ENCODE measurements around the gene SDCCAG8.

Gene SDCCAG8

DNA sequence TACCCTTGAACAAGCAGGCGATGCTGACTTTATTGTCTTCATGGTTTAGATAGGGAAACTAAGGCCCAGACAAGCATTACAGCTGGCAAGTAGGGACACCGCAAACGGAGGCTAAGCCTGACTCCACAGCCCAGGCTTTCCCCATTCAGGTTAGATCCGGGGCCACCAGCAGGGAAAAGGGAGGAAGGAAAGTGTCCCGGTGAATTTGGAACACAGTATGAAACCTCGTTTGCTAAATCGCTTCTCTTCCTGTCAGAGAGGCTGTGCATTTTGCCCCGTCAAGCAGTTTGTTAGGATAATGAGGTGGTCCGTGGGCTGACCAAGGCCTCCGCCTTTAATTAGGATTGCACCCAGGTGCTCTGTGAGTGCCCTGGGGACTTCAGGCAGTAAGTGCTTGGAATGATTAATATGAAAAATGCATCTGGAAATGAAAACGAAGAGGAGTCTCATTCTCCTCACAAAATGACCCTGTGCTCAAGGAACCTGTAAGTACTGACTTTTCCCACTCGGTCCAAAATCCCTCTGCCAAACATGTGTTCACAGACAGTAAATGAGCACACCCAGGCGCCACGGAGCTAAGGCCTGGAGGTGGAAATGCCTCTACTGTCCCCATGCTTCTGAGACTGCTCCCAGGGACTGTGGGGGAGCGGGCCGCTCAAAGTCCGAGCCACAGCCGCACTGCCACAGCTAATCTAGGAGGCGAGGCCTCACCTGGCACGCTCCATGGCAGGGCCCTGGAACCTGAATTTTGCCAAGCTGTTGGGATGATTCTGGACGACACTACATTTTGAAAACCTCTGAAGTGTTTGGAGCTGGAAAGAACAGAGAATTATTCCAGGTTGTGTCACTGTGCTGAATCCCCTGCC lies 234.1 kb downstream of the SDCCAG8 start:
- no peak for DNase-seq

DNA sequence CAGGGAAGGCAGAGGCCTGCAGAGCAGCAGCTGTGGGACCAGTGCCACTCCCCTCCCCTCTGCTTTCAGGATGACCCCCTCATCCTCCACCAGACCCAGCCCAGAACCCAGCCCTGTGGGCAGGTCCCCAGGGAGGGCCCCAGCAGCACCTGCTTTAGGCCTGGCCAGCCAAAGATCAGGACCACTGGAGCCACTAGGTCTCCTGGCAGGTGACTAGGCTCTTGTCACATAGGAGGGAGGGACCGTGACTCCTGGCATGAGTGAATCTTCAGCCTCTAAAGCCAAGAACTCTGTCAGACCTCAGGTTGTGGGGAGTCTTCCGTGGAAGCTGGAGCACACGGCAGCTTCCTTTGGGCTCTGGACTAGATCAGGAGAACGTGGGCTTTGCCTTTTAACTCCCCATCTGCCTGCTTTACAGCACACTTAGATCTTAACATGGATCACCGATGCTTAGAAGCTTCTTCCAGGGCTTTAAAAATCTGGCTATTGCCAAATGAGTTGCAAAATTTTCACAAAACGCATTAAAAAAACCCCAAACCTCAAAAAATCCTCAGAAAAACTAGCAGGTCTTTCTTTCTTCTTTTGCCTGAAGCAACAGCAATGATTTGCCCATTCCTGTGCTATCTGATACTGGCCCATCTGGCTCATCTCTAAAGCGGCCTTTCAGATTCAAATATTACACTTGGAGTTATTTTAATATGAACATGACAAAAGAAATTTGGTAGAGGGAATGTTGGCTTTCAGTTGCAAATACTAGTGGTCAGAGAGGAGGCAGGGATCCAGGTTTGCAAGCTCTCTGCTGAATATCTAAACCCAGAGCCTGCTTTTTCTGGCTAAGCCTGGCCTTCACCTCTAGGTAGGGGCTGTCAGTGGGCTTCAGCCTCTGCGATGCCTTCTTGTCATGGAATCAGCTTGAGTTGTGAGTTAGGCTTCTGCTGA lies 235.2 kb downstream of the SDCCAG8 start:
- DNase-seq, result no peak

DNA sequence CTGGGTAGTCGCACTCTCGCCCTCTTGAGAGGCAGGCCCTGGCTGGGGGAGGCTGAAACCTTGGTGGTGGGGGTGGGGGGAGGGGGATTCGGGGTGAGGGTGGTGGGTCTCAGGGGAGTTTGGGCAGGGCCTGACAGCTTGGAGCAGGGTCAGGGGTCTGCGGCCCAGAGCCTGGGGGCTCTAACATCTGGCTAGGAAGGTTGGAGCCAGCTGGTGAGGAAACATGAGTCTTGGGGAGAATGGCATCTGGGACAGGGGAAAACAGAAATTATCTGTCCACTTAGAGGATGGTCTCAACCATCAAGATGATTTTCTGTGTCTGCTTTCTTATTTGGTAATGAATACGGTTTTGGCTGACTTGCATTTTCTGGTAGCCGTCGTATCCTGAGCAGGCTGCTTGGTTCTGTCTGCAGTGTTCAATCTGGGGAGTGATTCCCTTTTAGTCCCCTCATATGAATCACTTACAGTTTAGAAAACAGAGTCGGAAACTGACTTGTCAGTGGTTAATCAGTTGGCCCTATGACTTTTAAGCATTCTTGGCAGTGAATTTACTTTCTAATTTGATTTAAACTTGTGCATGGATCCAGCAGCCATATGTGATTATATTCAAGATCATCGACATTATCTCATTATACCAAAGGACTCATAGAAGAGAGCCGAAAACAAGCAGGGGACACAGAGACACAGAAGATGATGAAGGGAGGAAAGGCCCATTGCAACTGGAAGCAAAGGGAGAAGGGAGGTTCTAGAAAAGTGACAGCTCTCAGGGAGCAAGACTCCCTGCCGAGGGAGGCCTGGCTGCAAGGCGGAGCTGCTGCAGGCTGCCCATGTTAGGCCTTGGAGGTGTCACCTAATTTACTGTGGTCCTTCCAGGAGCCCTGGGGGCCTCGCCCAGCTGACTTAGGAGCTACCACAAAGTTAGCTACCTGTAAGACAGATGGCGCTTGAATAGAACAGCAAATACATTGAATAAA lies 237.6 kb downstream of the SDCCAG8 start:
- no peak for DNase-seq

DNA sequence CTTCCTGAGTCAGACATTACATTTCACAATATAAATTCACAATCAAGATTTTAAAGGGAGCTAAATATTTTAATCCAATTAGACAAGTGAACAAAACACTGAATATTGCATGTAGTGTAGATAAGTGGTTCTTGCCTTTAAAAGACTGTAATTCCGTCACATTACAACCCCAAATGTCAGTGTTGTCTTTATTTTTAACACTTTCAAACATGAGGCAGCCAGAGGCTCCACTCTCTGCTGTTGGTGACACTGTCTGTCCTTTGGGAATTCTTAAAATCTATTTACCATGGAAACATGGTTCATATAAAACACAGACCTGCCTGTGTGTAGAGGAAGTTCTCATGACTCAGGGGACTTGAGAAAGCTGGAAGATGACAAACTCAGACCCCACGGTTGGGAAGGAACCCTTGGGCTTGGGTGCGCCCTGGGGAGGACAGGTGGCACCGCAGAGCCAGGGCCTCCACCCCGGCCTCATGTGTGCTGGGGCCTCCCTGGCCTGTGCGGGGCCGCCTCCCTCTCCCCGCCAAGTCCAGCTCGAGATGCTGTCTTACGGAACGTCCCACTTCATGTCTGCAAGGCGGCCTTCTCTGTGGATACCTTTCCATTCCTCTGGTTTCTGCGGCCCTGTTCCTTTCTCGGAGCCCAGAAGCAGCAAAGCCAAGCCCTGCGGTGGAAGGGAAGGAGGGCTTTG lies 239.0 kb downstream of the SDCCAG8 start:
- DNase-seq, result no peak

DNA sequence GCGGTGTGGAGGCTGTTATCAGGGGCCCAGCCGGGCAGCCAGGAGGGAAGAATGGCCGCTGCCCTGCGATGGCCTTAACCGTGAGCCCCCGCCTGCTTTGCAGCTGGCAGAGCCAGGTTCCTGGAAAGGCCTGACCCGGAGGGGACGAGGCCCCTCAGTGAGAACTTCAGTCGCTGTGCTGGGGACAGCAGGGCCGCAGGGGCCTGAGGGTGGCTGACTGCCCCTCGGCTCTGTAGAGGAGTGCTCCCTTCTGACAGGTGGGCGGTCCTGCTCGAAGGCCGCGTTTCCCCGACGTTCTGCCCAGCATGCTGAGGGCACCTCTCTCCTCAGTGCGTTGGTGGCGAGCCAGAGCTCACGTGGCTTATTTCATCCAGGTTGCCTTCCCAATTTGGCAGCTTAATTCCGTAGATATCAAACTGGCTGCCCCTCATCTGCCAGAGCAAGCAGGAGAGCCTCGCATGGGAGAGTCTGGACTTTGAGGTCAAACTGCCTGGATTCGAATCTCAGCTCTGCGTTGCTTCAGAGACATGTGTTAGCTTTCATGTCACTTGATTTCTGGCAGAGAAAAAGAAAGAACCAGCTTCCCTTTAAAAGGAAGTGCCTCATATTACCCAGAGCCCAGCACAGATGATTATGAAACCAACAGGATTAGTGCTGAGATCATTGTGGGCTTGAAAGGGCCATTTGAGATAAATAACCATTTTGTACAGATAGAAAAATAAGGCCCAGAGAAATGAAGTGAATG lies 239.8 kb downstream of the SDCCAG8 start:
- no peak for DNase-seq

DNA sequence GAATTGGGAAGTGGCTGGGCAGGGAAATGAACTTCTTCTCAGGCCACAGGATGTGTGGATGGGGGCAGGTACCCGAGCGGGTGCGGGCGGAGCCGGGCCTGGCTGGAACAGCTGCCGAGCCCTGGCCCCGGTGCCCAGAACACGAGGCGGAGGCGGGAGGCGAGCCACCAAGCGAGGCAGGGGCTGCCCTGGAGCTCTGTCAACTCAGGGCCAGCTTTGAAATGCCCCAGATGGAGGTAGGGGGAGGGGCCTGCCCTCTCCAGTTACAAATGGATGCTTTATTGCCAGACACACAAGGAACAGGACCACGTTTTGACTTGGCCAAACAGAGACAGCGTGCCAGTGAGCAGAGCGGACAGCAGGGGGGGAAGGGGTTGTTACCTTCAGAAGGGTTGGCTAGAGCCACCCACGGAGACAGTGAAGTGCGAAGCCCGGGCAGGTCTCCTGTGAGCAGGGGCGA lies 240.4 kb downstream of the SDCCAG8 start:
- DNase-seq, result no peak

DNA sequence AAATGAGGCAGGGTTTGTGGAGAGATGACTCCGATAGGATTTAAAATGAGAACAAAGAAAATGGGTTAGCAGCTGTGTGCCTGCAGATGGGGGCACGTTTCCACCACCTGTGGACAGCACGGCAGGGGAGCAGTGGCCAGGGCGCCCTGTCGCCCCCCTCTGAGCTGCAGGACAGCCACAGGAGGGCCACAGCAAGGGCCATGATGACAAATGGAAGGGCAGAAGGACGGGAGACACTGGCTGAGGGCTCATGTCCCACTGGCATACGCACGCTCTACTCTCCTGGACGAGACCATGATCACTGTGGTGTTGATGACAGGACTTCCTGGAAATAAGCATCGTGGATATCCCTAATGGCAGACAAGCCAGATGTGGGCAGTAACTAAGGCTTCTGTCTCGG lies 241.0 kb downstream of the SDCCAG8 start:
- no peak for DNase-seq

DNA sequence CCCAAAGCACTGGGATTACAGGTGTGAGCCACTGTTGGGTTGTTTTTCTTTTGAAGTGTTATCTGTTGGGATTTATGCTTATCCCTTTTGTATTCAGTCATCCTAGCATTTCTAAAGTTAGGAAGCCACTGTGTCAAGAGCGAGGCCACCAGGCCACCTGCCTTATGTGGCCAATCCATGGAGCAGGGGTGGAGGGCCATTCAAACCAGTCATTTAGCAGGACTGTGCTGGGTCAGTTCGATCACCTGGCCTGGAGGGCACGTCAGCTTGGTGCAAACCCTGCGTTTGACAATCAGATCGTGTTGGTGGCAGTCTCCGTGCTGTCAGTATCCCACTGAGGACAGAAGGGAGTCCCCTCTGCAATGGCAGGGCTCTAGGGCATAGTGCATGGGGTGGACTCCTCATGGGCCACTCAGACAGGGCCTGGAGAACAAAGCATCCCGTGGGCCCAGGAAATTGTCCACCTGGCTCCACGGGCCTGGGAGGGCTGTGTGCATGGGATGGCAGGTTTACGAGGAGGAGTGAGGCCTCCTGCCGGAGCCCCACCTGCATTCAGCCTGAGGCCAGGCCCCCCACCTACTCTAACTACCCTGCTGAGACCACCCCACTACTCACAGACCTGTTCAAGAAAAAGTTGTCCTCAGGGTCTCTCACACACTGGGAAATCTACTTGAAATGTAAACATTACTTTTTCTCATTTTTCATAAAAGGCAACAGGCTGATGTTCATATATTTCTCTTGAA lies 242.3 kb downstream of the SDCCAG8 start:
- no peak for DNase-seq

DNA sequence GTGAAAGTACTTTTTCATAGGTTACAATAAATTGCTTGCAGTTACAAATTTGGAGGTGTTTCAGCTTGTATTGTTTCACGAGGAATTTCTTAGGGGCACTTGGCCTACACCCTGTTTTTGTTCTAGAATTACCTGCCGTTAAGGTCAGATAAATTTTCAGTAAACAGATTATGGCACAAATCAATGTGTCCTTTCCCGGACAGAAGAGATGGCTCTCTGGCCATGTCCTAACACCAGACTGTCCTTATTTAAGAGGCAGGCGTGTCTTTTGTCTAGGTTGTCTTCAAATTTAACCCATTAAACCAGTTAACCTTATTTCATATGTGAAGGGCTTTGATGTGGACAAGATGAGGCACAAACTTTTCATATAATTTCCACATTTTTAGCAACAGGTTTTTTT lies 243.4 kb downstream of the SDCCAG8 start:
- DNase-seq, result no peak

DNA sequence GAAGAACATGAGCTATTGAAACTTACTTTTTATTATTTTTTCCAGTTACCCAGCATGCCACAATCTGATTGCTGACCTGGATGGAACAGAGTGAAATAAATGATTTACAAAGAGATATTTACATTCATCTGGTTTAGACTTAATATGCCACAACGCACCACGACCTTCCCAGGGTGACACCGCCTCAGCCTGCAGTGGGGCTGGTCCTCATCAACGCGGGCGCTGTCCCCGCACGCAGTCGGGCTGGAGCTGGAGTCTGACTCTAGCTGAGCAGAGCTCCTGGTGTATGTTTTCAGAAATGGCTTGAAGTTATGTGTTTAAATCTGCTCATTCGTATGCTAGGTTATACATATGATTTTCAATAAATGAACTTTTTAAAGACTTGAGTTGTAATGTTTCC lies 243.9 kb downstream of the SDCCAG8 start:
- DNase-seq, result no peak

DNA sequence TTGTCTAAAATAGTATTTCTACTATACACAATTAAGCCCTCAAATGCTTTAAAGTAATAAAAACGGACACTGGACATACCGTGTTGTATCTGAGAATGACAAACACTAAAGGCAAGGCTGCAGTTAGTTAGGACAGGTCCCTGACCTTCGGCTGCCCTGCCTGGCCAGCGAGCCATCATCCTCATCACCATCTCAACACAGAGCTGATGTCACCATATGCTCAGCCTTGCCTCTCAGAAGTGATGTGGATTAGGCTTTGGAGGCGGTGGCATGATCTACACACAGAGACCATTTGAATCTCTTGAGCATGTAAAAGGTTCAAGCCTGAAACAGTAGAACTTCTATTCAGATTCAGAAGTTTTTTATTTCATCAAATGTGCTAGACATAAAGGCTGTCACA lies 244.7 kb downstream of the SDCCAG8 start:
- no peak for DNase-seq

DNA sequence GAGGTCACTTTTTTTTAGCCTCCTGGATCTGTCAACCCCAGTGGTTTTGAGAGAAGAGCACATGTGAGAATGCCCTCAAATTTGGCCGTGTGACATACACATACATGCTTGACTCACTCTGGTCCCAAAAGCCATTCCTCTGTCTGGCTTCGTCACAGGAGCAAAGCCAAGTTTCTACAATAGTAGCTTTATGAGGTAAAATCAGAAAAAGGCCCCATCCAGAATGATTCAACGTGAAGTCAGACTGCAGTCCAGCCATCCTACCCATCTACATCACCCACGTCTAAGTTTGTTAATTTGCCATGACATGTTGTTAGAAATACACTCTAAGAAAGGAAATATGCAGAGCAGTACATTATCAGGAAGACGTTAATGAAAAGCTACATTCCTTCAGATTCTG lies 245.2 kb downstream of the SDCCAG8 start:
- DNase-seq, result no peak

DNA sequence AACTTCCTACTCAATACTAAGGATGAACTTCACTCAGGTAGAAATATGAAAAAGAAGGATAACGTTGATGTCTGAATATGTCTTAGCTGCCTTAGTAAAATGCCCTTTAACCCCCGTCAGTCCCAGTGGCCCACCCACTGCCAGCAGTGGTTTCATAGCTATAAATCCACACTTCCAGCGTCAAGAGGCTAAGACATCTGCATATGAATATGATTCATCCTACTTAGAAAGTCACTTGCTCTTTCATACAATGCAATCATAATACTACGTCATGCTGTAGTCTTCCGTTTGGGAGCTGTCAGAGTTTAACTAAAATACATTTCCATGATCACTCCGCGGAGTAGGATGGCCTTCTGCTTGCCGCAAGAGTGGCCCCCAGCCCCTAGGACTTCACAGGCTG lies 247.3 kb downstream of the SDCCAG8 start:
- no peak for DNase-seq

DNA sequence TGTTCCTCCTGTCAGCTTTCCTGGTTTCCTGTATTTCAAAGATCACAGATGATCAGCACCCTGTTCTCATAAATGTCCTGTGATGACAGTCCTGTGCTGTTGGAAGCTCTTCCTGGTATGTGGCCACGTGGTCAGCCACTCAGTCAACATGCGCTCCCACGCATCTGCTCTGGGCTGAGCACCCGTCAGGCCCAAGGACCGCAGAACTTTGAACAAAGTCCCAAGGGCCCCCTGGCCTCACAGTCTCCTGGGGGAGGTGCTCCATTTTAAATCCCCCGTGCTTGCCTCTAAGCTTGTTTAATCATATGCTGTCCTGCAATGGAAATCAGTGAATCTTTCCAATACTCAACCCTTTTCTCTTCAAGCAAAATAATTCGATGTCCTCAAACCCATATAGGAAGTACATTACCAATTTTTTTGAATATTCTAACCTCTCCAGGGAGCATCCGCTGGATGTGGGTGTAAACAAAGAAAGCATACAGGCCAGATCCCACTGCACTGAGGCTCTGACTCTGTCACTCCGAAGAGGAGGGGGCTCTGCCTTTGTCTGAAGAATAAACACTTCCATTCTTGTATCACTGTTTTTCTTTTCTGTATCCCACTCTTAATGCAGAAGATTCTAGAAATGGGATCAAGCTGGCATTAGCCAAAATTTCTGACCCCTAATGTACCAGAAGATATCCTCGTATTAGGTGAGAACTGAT lies 250.3 kb downstream of the SDCCAG8 start:
- DNase-seq, result no peak

DNA sequence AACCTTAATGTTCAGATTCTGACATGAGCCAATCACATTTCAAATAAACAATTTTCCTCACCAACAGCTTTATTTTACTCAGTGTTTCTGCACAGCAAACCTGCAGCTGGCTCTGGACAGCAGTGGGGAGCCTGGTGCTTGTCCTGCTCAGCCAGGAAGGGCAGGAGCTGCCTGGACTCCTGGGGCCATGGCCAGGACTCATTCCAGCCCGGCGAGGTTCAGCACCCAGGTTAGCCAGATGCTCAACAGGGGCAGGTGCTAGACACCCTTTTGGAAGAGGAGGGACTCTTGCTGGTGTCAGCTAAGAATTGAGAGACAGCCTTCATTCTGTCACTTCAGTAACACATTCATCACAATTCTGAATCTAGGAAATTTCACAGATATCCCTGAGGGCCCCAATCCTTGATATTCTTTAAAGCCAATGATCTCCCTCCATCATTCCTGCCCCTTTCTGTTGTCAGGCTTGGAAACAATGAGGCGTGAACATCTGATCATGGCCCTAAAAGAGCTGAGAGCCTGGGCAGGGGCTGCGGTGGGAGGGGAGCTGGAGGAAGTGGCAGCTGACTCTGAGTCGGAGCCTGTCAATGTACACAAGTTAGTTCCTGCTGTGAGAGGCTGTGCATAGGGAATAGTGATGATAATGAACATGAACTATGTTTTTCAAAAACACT lies 251.3 kb downstream of the SDCCAG8 start:
- DNase-seq, result no peak

DNA sequence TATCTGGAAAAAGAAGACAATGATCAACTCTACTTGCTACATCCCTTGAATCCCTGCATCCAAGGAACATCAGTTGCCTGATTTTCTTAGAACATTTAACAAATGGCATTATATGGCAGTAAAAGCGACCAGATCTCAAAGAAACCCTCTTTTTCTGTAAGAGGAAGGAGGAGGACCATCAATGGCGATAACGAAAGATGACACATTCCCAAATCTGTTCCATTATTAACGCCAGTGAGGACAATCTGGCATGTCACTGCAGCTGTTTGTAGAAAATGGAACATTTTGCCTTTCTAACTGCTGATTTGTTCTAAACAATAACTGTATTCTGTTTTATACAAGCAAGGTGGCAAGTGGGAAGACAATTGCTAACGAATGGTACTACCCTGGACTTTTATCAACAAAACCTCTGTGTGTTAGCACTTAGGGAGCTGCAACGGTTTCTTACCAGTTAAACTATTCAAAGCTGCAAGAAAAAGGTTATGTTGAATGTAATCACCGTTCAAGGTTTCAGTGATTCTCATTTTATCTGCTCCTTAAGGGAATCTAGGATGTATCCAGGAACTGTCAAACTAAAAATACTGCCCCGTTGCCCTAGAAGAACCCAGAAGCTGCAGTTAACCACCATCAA lies 251.9 kb downstream of the SDCCAG8 start:
- no peak for DNase-seq

DNA sequence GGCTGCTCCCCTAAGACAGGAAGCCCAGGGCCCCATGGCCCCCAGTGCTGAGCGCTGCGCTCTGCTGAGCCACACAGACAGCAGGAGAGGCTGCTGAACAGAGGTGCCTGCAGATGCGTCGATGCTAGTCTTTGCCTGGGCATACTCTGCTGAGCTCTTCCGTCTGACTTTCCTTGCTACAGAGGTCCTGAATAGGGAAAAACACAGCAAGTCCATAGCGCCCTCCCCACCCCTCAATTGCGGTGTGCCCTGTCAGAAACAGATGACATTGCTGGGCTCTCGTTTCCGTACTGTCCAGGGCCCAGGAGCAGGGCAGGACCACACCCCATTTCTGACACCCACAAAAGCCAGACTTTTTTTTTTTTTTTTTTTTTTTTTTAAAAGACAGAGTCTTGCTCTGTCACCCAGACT lies 252.5 kb downstream of the SDCCAG8 start:
- DNase-seq, result no peak

DNA sequence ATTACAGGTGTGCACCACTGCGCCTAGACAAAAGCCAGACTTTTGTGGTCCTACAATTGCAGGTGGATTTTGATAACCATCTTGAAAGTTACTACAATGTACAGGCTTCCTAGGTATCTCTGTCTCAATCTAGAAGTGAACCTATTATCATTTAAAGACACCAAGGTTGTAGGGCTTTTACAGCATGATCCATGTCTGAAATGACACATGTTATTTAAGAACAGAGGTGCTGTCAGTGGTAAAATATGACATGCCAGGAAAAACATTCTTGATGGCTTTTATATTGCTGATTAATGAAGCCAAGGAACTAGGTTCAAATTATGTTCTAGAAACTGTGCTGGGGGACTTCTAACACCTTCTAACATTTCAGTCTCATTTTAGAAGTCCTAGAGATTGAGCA lies 253.1 kb downstream of the SDCCAG8 start:
- no peak for DNase-seq

DNA sequence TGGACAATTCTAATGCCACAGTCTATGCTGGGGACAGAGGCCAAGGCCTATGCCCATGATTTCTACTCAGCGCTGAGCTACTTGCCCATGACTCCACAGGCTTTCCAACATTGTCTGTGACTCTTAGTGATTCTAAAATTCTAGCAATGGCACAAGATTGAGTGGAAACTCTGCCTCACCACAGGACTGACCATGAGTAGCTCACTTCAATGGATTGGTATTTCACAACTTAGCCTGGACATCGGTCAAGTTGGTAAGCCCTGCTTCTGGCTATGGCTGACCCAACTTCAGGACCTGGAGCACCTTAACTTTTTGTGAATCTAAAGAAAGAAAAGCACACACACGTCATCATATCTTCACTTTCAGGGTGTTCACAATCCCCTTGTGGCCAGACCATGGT lies 255.1 kb downstream of the SDCCAG8 start:
- no peak for DNase-seq

Measured in NK-92 treated with Interleukin-12 subunit alpha and Interleukin-12 subunit beta, amount 100 ng/mL, for 24 hours (cell line).